Uterus (tissue), 4 donors: ENCODE results near the gene KCNK1. TPM values are rescaled to one million over a fixed set of nuclear protein-coding genes. Genes with fewer than 3 reads are reported as not detected.

Experiments used
- DNase-seq, 2 donors: peaks; one replicate each; pipeline ENCODE4 v3.0.0-alpha.2; 2019 to 2020
- H3K27ac ChIP-seq, 2 donors: fragments of 200-600 bp; sonication (generic); 1 replicate in 1 of 2; 2 replicates in 1 of 2; pipeline ENCODE4 v1.5.1; 2016 to 2018
- H3K27me3 ChIP-seq, 2 donors: fragments of 200-600 bp; sonication (generic); one replicate each; pipeline ENCODE4 v1.5.1; 2018 to 2019; ENCODE audit warnings: control low read depth in 1 of 2
- H3K36me3 ChIP-seq, 2 donors: fragments of 200-600 bp; sonication (generic); one replicate each; pipeline ENCODE4 v1.5.1; 2019; ENCODE audit warnings: control low read depth in 1 of 2
- H3K4me1 ChIP-seq, 2 donors: fragments of 200-600 bp; sonication (generic); one replicate each; pipeline ENCODE4 v1.5.1; 2018 to 2019; ENCODE audit warnings: control low read depth in 1 of 2
- H3K4me3 ChIP-seq, 2 donors: fragments of 200-600 bp; sonication (generic); 1 replicate in 1 of 2; 2 replicates in 1 of 2; pipeline ENCODE4 v1.5.1; 2018 to 2019; ENCODE audit warnings: mild to moderate bottlenecking in 1 of 2
- H3K9me3 ChIP-seq, 2 donors: fragments of 200-600 bp; sonication (generic); one replicate each; pipeline ENCODE4 v1.5.1; 2019; ENCODE audit warnings: control low read depth in 1 of 2
- POLR2A ChIP-seq, 2 donors: fragments of 450-650 bp; IDR thresholded peaks; one replicate each; pipeline ENCODE4 v1.6.1; 2016; ENCODE audit warnings: antibody characterized with exemption in 2 of 2, mild to moderate bottlenecking in 1 of 2, moderate library complexity in 1 of 2
- intact Hi-C: fragments of 100-400 bp; cut with DNase I; formaldehyde crosslinking; loops from one replicate; pipeline ENCODE4 v1.15.1; 2023; ENCODE audit warnings: low total_unique reads
- total RNA-seq, 4 donors: library from RNA; depleted of rRNA in 3 of 4; stranded (reverse); fragments of >200 nt in 3 of 4; gene quantifications; one replicate each; pipeline versions ENCODE4 v1.1.0 to v1.2.4, GENCODE V29; 2014 to 2023
- TF ChIP-seq, protein P1 (sequence below), 4 experiments: fragments of 200-600 bp in 2 of 4; fragments of 450-650 bp in 2 of 4; sonication (generic) in 2 of 4; IDR thresholded peaks; one replicate each; pipeline ENCODE4 v1.5.1; 2016 to 2019; ENCODE audit warnings: antibody characterized with exemption in 4 of 4, mild to moderate bottlenecking in 2 of 4, moderate library complexity in 1 of 4
- donor health status: DM: yes; HTN: yes; CAD: no.

The KCNK1 gene
- total RNA-seq, 4 donors from 2014 or later: 1.0 to 17.1 (median 7.9) TPM

DNA sequence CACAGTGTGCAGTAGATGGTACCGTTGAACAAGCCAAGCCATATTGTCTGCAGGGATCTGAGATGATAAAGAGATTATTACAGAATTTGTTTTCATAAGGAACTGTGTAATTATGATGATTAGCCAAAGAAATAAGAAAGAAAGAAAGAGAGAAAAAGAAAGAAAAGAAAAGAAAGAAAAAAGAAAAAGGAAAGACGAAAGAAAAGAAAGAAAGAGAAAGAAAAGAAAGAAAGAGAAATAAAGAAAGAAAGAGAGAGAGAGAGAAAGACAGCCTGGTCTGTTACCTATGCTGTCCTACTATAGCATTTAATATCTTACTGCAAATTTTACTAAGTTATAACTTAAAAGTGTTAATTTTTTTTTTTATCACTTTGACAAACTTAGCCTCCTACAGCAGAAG is 43.6 kb downstream of the KCNK1 start:
- Histone ChIP-seq H3K9me3 (no peaks in the 10 kb centered on the region), H3K27ac (no peak overlapping the region), H3K27me3 (no peaks in the 10 kb centered on the region), H3K4me3 (no peak overlapping the region), H3K4me1 (no peaks in the 10 kb centered on the region), H3K36me3 (no peaks in the 10 kb centered on the region)
- no peak for TF ChIP-seq POLR2A (IDR thresholded peaks at IDR 0.05)
- TF ChIP-seq, protein P1, sequence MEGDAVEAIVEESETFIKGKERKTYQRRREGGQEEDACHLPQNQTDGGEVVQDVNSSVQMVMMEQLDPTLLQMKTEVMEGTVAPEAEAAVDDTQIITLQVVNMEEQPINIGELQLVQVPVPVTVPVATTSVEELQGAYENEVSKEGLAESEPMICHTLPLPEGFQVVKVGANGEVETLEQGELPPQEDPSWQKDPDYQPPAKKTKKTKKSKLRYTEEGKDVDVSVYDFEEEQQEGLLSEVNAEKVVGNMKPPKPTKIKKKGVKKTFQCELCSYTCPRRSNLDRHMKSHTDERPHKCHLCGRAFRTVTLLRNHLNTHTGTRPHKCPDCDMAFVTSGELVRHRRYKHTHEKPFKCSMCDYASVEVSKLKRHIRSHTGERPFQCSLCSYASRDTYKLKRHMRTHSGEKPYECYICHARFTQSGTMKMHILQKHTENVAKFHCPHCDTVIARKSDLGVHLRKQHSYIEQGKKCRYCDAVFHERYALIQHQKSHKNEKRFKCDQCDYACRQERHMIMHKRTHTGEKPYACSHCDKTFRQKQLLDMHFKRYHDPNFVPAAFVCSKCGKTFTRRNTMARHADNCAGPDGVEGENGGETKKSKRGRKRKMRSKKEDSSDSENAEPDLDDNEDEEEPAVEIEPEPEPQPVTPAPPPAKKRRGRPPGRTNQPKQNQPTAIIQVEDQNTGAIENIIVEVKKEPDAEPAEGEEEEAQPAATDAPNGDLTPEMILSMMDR (IDR thresholded peaks at IDR 0.05): no peak
- DNase-seq: no peak
- intact Hi-C loops: no loop called here

GRCh38 chr1:233659495-233659894 is 45.6 kb downstream of the KCNK1 start:
- Histone ChIP-seq H3K4me1 (peaks cover 0 to 4% of the 10 kb centered on the region in 2 donors), H3K4me3 (no peak overlapping the region), H3K27ac (no peak overlapping the region), H3K9me3 (no peaks in the 10 kb centered on the region), H3K27me3 (no peaks in the 10 kb centered on the region), H3K36me3 (no peaks in the 10 kb centered on the region)
- no peak for TF ChIP-seq POLR2A (IDR thresholded peaks at IDR 0.05)
- TF ChIP-seq, protein P1 (IDR thresholded peaks at IDR 0.05): no peak
- intact Hi-C loops: no loop called here
- DNase-seq: no peak

GRCh38 chr1:233661376-233662159 is 47.7 kb downstream of the KCNK1 start:
- intact Hi-C loops: no loop called here
- Histone ChIP-seq H3K27me3 (no peaks in the 10 kb centered on the region), H3K9me3 (no peaks in the 10 kb centered on the region), H3K36me3 (no peaks in the 10 kb centered on the region), H3K4me3 (no peak overlapping the region), H3K4me1 (peaks cover 0 to 4% of the 10 kb centered on the region in 2 donors), H3K27ac (no peak overlapping the region)
- no peak for TF ChIP-seq POLR2A (IDR thresholded peaks at IDR 0.05)
- TF ChIP-seq, protein P1 (IDR thresholded peaks at IDR 0.05): no peak
- no peak for DNase-seq

- Histone ChIP-seq H3K27me3 (no peaks in the 10 kb centered on the region), H3K9me3 (no peaks in the 10 kb centered on the region), H3K36me3 (no peaks in the 10 kb centered on the region), H3K4me1 (peaks cover 0 to 4% of the 10 kb centered on the region in 2 donors), H3K4me3 (no peak overlapping the region), H3K27ac (no peak overlapping the region)
- TF ChIP-seq, protein P1 (IDR thresholded peaks at IDR 0.05): no peak
- TF ChIP-seq POLR2A (IDR thresholded peaks at IDR 0.05): no peak
- DNase-seq: no peak
- intact Hi-C loops: no loop called here
Observed at GRCh38 chr1:233662575-233663304, 48.8 kb downstream of the KCNK1 start.

DNA sequence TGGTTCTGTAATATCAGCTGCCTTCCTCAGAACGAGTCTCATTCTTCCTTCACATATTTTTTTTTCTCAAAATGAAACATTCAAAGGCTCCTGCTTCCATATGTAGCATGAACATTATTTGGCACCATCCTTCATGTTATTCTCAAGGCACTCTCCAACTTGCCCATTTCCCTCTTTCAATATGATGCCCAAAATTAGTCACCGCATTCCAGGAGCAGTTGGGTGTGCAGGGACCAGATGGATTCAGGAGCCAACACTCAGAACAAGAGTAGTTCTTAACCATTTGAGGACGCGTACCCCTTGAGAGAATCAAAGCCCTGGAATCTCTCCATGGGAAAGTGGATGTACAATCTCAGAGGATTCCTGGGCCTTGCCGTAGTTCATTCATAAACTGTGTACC is 50.3 kb downstream of the KCNK1 start:
- no peak for DNase-seq
- Histone ChIP-seq H3K27ac (no peak overlapping the region), H3K27me3 (no peaks in the 10 kb centered on the region), H3K9me3 (no peaks in the 10 kb centered on the region), H3K36me3 (no peaks in the 10 kb centered on the region), H3K4me1 (peaks cover 0 to 4% of the 10 kb centered on the region in 2 donors), H3K4me3 (no peak overlapping the region)
- intact Hi-C loops: no loop called here
- TF ChIP-seq POLR2A (IDR thresholded peaks at IDR 0.05): no peak
- TF ChIP-seq, protein P1 (IDR thresholded peaks at IDR 0.05): no peak
